T-helper 1 cell treated with Interleukin-12 subunit alpha and Interleukin-12 subunit beta and Interleukin-4 antibody, amounts not matched to agents 30 ng/mL and 1 ng/mL, for 36 hours (primary cell): ENCODE data around the gene CCDC136. TPM values are rescaled to one million over a fixed set of nuclear protein-coding genes. Genes with fewer than 3 reads are reported as not detected.

Experiments used
- intact Hi-C: fragments of 100-400 bp; cut with micrococcal nuclease; formaldehyde crosslinking; loops from one replicate; pipeline ENCODE4 v1.15.1; 2024
- total RNA-seq: library from RNA; stranded (reverse); gene quantifications from 2 replicates; pipeline ENCODE4 v1.2.3, GENCODE V29; 2022

The CCDC136 gene
- total RNA-seq, 1 donor from 2014 or later, result 5.3 TPM

DNA sequence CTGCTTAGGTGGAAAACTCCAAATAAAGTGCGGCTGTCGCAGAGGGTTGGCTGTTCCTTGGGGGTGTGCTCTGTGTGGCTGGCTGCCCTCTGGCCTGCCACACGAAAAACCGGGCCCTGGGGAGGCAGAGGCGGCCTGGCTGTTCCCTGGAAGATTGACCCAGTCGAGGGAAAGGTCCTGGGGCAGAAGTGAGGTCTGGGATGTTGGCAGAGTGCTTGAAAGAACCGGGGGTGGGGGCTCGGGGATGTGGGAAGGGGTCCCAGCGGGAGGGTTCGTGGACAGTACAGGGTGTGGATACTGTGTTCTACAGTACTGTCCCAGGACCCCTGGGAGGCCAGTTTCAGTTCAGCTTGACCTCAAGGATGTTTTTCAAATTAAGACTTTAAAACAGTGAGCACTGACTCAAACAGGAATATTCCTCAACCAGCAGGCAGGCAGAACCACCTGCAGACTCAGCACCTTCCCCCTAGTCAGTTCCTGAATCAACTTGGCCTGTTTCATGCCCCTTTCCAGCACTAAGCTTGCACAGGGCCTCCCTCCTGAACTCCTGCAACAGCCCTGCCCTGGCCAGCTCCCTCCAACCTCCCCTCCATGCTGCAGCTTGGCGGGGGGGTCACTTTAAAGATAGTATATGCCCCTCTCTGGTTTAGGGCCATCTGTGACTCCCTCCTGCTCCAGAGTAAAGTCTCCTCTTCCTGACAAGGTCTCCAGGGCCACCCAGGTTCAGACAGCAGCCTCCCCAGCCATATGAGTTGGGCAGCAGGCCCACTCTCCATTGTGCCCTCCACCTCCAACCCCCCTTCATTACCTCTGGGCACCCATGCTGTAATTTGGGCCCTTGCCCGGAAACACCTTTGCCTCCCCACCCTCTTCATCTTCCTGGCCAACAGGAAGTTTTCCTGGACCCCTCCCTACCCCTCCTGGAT, 67.7 kb downstream of the CCDC136 start:
- intact Hi-C loops, result loop anchor here (5.0 kb wide), 2 partner anchors 1093 to 1272 kb away; partner anchors contain the start of genes ARF5, GCC1 and UBE2H

DNA sequence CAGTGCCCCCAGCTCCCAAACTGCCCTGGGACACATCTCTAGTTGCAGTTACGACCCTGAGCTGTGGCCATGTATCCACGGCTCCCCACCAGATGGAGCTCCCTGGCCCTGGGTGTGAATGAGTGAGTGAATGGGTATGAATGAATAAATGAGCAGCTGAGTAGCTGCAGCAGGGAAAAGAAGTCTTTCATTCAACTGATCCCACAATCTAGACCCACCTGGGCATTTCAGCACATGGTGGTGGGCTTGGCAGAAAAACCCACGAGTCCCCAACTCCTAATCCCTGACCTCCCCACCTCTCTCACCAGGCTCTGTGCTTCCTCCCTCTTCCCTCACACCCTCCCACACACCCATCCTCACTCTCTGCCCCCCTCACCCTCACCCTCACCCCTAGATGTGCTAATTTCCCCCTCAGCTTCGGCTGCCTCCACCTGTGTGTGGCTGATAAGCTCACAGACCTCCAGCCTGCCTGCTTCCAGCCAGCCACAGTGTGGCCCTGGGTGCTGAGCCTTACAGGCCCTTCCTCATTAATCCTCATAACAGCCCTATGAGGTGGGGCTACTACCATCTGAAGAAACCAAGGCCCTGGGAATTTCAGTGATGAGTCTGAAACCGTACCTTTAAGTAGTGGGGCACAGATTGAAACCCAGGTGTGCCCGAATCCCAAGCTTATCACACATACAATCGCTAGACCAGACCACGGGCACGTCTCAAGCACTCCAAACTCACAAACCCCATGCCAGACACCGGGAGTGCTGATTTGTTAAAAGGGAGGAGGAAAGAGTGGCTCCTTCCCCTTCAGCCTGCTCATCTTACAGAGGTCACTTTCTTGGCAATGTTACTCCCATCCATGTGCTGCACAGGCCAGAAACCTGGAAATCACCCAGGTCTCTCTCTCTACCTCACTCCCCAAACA, 68.6 kb downstream of the CCDC136 start:
- intact Hi-C loops, result loop anchor here (5.0 kb wide), 2 partner anchors 1092 to 1273 kb away; partner anchors contain the start of genes ARF5, GCC1 and UBE2H

DNA sequence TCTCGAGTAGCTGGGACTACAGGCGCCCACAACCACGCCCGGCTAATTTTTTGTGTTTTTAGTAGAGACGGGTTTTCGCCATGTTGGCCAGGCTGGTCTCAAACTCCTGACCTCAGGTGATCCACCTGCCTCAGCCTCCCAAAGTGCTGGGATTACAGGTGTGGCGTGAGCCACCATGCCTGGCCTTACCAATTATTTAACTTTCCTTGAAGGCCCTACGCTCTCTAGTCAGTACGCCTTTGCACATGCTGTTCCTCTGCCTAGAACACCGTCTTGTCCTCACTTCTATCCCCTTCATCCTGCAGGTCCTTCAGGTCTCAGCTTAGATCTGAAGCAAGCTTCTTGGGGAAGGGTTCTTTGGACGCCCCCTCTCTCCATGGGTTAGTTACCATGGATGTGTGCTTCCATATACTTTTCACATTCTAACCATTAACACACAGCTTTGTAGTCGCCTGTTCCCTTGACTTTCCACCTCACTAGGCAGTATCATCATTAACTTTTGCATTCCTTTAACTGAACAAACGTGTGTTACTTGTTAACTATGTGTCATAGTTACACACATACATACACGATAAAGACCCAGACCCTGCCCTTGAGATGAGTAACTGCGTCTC, 70.3 kb downstream of the CCDC136 start:
- intact Hi-C loops, result loop anchor here (1.0 to 5.0 kb wide), 18 partner anchors 20 to 1275 kb away; partner anchors contain the start of genes ARF5, CALU, CCDC136 and GCC1

- intact Hi-C loops, result loop anchor here (1.0 to 5.0 kb wide), 19 partner anchors 20 to 1276 kb away; partner anchors contain the start of genes ARF5, CALU, CCDC136 and GCC1
Measured at GRCh38 chr7:128862571-128863432, 71.0 kb downstream of the CCDC136 start, which contains the start of gene ATP6V1F. Gene ATP6V1F (plus strand): TSS chr7:128862856. CDS start chr7:128862905, 49 bp downstream.

DNA sequence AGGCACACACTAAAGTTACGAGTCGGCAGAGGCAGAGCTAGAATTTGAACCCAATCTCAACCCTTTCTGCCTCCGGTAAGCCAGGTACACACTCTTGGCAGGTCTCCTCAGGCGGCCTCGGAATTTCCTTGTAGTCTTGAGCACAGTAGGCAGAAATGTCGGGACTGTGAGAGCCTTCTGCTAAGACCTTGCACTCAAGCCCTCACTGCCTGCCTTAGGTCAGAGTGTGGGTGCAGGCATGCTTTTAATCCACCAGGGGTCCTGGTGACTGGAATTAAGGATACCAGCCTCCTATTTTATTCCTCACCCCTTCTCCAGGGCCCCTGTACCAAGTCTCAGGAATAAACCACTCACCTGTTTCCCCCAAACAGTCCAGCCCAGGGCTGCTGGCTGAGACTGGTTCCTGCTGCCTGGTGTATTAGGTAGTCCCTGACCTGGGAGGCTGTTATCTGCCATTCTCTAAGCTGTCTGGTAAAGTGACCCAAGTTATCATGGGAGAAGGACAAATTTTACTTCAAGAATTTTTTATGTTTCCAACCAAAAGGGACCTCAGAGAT, 71.7 kb downstream of the CCDC136 start:
- intact Hi-C loops, result loop anchor here (1.0 to 5.0 kb wide), 7 partner anchors 20 to 1276 kb away; partner anchors contain the start of genes ARF5, GCC1, HILPDA and SMKR1

GRCh38 chr7:128865303-128865702, 73.5 kb downstream of the CCDC136 start:
- intact Hi-C loops, result no loop called here

DNA sequence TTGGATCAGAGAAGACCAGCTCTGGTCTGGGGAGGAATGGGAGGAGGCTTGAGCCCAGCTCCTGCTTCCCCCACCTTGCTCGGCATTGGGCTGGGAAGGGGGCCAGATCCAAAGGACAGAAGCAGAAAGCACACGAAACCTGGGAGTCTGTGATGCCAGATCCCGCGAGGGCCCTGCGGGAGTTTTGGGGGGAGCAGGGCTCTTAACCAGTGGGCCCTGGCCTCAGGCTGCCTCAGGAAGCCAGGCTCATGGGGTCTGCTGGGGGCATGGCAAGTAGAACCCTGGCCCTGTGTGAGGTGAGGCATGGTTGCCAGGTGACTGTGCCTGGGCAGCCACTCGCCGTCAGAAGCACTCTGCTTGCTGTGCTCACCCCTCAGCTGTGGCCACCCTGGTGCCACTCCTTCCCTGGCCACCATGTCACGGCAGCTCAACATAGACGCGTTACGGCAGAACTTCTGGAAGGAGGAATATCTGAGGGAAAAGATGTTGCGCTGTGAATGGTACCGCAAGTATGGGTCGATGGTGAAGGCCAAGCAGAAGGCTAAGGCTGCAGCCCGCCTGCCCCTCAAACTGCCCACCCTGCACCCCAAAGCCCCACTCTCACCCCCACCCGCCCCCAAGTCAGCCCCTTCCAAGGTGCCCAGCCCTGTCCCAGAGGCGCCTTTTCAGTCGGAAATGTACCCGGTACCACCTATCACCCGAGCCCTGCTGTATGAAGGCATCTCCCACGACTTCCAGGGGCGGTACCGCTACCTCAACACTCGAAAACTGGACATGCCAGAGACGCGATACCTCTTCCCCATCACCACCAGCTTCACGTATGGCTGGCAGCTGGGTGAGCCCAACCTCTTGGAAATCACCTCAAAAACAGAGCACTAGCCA, 74.5 kb downstream of the CCDC136 start:
- intact Hi-C loops, result no loop called here

DNA sequence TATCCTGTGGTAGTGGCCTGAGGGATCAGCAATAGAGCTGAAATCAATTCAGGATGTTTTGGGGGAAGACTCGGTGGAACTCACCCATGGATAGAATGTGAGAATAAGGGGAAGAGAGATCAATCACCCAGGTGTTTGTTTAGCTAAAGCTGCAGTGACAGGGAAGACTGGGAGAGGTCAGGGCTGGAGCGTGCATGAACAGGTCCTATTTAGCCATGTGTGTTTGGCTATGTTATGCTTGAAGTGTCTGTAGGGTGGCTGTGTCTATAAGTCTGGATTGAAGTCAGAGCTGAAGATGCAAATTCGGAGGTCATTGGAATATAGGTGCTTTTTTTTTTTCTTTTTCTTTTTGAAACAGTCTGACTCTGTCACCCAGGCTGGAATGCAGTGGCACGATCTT, 75.5 kb downstream of the CCDC136 start:
- intact Hi-C loops, result no loop called here

DNA sequence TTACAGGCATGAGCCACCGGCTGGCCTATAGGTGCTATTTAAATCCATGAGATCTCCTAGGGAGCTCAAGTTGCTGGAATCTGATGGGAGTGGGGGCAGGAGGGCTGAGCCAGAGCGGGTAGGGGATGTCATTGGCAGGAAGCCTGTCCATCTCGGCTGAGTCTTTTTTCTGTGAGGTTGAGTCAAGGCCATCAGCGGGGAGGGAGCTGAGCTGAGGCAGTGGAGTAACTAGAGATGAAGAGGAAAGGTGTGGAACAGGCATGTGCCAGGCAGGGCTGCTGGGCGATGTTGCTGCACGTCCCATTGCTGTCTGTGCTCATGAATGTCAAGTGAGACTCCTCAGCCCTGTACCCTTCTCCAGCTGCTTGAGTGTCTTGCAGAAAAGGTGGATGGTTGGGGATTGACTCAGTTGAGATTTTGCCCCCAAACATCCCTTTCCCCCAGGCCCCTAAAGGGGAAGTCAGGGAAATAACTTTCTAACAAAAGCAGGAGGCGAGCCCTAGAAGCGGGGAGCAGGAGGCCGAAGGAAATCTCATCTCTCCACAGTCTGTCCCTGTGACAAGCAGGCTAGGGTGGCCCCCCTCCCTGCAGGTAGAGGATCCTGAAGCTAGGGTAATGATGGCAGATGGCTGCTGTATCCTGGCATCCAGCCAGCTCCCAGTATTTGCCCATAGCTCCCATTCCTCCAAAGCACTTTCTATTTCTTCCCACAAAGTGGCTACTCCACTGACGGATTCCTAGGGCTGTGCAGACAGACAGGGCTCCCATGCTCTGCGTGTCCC, 76.3 kb downstream of the CCDC136 start:
- intact Hi-C loops, result no loop called here

DNA sequence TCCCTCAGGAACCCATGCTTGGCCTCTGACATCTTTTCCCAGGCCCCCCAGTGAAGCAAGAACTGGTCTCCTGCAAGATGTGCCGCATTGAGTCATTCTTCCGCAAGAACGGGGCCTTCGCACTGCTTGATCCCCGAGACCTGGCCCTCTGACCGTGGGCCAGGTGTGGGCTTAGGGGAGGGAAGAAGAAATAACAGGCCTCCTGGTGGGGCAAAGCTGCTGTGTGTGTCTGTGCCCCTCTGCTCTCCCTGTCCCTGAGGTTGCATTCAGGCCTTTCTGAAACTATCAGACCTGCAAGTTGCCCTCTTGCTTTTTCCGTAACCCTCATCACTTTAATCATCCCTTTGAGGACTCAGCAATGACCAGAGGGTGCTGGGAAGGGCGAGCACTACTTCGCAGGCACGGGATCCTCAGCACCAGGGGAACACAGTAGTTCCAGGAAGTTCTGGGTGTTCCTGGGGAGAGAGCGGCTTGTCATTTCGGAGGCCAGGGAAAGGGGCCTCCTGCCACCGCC, 76.9 kb downstream of the CCDC136 start:
- intact Hi-C loops, result loop anchor here (1.0 kb wide), 1 partner anchor 129 kb away; the partner anchor contains the start of gene CALU

GRCh38 chr7:128869138-128869943, 77.6 kb downstream of the CCDC136 start:
- intact Hi-C loops, result loop anchor here (1.0 kb wide), 1 partner anchor 130 kb away; the partner anchor contains the start of gene CALU

DNA sequence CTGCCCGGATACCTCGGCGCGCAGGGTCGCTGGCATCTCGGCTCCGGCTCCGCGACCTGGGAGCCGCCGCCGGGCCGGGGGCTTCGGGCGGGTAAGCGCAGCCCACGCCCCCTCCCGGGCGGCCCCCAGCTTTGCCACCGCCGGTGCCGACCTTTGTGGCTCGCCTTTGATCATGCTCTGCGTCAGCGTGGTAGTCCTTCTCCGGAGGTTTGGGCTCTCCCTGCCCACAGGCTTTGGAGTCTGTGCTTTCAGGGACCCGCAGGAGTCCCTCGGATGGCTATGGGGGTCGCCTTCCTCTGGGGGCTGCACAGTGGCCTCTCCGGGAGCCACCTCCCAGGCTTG, 78.1 kb downstream of the CCDC136 start:
- intact Hi-C loops, result loop anchor here (1.0 kb wide), 1 partner anchor 131 kb away; the partner anchor contains the start of gene CALU

DNA sequence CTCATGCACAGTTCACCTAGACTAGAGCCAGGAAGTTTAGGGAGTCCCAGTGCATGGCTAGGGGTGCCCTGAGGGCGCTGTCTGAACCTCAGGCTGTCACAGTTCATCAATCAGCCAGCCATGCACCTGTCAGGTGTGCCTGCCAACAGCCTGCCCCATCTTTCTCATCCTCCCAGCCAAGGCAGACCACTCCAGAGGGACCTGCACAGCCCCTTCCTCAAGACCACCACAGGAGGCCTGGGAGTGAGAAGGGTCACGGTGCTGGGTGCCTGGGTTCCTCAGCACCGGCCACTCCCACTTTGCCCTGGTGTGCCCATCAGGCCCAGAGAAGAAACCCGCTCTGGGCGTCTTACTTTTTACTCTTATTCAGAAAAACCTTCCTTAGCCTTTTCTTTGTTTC, 79.3 kb downstream of the CCDC136 start:
- intact Hi-C loops, result no loop called here
